ENCODE results near the gene FKBP4. TPM values are rescaled to one million over a fixed set of nuclear protein-coding genes. Genes with fewer than 3 reads are reported as not detected.
A peak's percentile ranks its signal among the peaks of the same experiment; 100 is the strongest.

Gene FKBP4
- total RNA-seq, 1 donor from 2014 or later: 68.7 TPM

GRCh38 chr12:2813214-2814185 is 18.7 kb downstream of the FKBP4 start:
- peak overlapping the region; percentile 99 for H3K27ac Mint-ChIP-seq (ENCODE audit: unreplicated experiment)
- Histone ChIP-seq H3K36me3 (ENCODE audit: insufficient read depth, low read length) (peaks cover 7% of the 10 kb centered on the region), H3K4me2 (ENCODE audit: low read length) (peak overlapping the region; percentile 93), H3K79me2 (ENCODE audit: insufficient read depth, low read length) (peaks cover 30% of the 10 kb centered on the region), H3K27me3 (ENCODE audit: insufficient read depth, low read length) (no peaks in the 10 kb centered on the region), H3K9ac (ENCODE audit: low read length) (peak overlapping the region; percentile 91), H3K4me3 (ENCODE audit: insufficient read depth, low read depth, low read length) (peak overlapping the region; percentile 97), H3K4me1 (ENCODE audit: insufficient read depth, low read length) (peaks cover 6% of the 10 kb centered on the region), H3K9me3 (ENCODE audit: insufficient read depth, low read depth, low read length) (no peaks in the 10 kb centered on the region), H3K27ac (ENCODE audit: low read depth, low read length) (peak overlapping the region; percentile 92), H4K20me1 (ENCODE audit: insufficient read depth, low read length) (peaks cover 3% of the 10 kb centered on the region), H2AFZ (ENCODE audit: low read depth, low read length) (peak overlapping the region; percentile 98)
- no peaks in the 10 kb centered on the region for H3K9me3 Mint-ChIP-seq (ENCODE audit: unreplicated experiment)
- no peak for TF ChIP-seq EZH2 (IDR thresholded peaks at IDR 0.05; ENCODE audit: insufficient read depth, low read length)
- TF ChIP-seq, protein P1, sequence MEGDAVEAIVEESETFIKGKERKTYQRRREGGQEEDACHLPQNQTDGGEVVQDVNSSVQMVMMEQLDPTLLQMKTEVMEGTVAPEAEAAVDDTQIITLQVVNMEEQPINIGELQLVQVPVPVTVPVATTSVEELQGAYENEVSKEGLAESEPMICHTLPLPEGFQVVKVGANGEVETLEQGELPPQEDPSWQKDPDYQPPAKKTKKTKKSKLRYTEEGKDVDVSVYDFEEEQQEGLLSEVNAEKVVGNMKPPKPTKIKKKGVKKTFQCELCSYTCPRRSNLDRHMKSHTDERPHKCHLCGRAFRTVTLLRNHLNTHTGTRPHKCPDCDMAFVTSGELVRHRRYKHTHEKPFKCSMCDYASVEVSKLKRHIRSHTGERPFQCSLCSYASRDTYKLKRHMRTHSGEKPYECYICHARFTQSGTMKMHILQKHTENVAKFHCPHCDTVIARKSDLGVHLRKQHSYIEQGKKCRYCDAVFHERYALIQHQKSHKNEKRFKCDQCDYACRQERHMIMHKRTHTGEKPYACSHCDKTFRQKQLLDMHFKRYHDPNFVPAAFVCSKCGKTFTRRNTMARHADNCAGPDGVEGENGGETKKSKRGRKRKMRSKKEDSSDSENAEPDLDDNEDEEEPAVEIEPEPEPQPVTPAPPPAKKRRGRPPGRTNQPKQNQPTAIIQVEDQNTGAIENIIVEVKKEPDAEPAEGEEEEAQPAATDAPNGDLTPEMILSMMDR (IDR thresholded peaks at IDR 0.05; ENCODE audit: insufficient read depth, low read depth, low read length): peak; percentile 63
- peaks cover 7% of the 10 kb centered on the region for H3K36me3 Mint-ChIP-seq (ENCODE audit: low read depth, unreplicated experiment)
- FAIRE-seq: no peak
- H3K27me3 Mint-ChIP-seq (ENCODE audit: low read depth, unreplicated experiment): no peaks in the 10 kb centered on the region
- H3K4me3 Mint-ChIP-seq (ENCODE audit: unreplicated experiment): peak overlapping the region; percentile 98
- peak; percentile 46 for DNase-seq (ENCODE audit: low read depth)
- H3K4me1 Mint-ChIP-seq (ENCODE audit: low read depth, unreplicated experiment): peaks cover 4% of the 10 kb centered on the region

DNA sequence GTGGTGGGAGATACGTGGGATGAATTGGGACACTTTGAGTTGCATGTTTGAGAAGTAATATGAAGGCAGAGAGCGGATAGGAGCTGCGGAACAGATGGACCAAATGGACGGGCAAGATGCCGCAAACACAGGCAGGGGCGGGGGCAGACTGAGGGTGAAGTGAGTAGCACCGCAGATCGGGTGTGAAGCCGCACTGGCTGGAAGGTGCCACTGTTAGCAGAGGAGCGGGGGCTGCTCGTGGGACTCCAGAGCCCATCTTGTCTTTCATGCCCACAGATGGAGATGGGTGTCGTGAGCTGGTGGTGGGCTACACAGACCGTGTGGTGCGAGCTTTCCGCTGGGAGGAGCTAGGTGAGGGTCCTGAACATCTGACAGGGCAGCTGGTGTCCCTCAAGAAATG is 25.0 kb downstream of the FKBP4 start:
- Mint-ChIP-seq H3K9me3 (ENCODE audit: unreplicated experiment) (no peaks in the 10 kb centered on the region), H3K4me3 (ENCODE audit: unreplicated experiment) (peak overlapping the region; percentile 6), H3K4me1 (ENCODE audit: low read depth, unreplicated experiment) (no peaks in the 10 kb centered on the region), H3K27ac (ENCODE audit: unreplicated experiment) (no peak overlapping the region), H3K27me3 (ENCODE audit: low read depth, unreplicated experiment) (no peaks in the 10 kb centered on the region), H3K36me3 (ENCODE audit: low read depth, unreplicated experiment) (peaks cover 22% of the 10 kb centered on the region)
- H3K9me3 ChIP-seq (ENCODE audit: insufficient read depth, low read depth, low read length): no peaks in the 10 kb centered on the region
- FAIRE-seq (no peak), DNase-seq (ENCODE audit: low read depth) (no peak)
- no peak overlapping the region for H2AFZ ChIP-seq (ENCODE audit: low read depth, low read length)
- H3K4me1 ChIP-seq (ENCODE audit: insufficient read depth, low read length): no peaks in the 10 kb centered on the region
- no peak overlapping the region for H3K4me3 ChIP-seq (ENCODE audit: insufficient read depth, low read depth, low read length)
- TF ChIP-seq, protein P1 (IDR thresholded peaks at IDR 0.05; ENCODE audit: insufficient read depth, low read depth, low read length): no peak
- TF ChIP-seq EZH2 (IDR thresholded peaks at IDR 0.05; ENCODE audit: insufficient read depth, low read length): no peak
- H3K27ac ChIP-seq (ENCODE audit: low read depth, low read length): no peak overlapping the region
- peaks cover 10% of the 10 kb centered on the region for H3K79me2 ChIP-seq (ENCODE audit: insufficient read depth, low read length)
- H4K20me1 ChIP-seq (ENCODE audit: insufficient read depth, low read length): peaks cover 3% of the 10 kb centered on the region
- peaks cover 24% of the 10 kb centered on the region for H3K36me3 ChIP-seq (ENCODE audit: insufficient read depth, low read length)
- no peaks in the 10 kb centered on the region for H3K27me3 ChIP-seq (ENCODE audit: insufficient read depth, low read length)
- no peak overlapping the region for H3K4me2 ChIP-seq (ENCODE audit: low read length)
- H3K9ac ChIP-seq (ENCODE audit: low read length): no peak overlapping the region

- Histone ChIP-seq H3K27ac (ENCODE audit: low read depth, low read length) (no peak overlapping the region), H3K79me2 (ENCODE audit: insufficient read depth, low read length) (peaks cover 5% of the 10 kb centered on the region), H2AFZ (ENCODE audit: low read depth, low read length) (no peak overlapping the region), H4K20me1 (ENCODE audit: insufficient read depth, low read length) (peaks cover 3% of the 10 kb centered on the region), H3K27me3 (ENCODE audit: insufficient read depth, low read length) (no peaks in the 10 kb centered on the region), H3K4me2 (ENCODE audit: low read length) (no peak overlapping the region), H3K36me3 (ENCODE audit: insufficient read depth, low read length) (peaks cover 24% of the 10 kb centered on the region), H3K4me3 (ENCODE audit: insufficient read depth, low read depth, low read length) (no peak overlapping the region), H3K4me1 (ENCODE audit: insufficient read depth, low read length) (no peaks in the 10 kb centered on the region), H3K9ac (ENCODE audit: low read length) (no peak overlapping the region), H3K9me3 (ENCODE audit: insufficient read depth, low read depth, low read length) (no peaks in the 10 kb centered on the region)
- Mint-ChIP-seq H3K36me3 (ENCODE audit: low read depth, unreplicated experiment) (peaks cover 22% of the 10 kb centered on the region), H3K4me3 (ENCODE audit: unreplicated experiment) (no peak overlapping the region), H3K4me1 (ENCODE audit: low read depth, unreplicated experiment) (no peaks in the 10 kb centered on the region), H3K27ac (ENCODE audit: unreplicated experiment) (no peak overlapping the region), H3K27me3 (ENCODE audit: low read depth, unreplicated experiment) (no peaks in the 10 kb centered on the region), H3K9me3 (ENCODE audit: unreplicated experiment) (no peaks in the 10 kb centered on the region)
- TF ChIP-seq, protein P1 (IDR thresholded peaks at IDR 0.05; ENCODE audit: insufficient read depth, low read depth, low read length): no peak
- no peak for TF ChIP-seq EZH2 (IDR thresholded peaks at IDR 0.05; ENCODE audit: insufficient read depth, low read length)
- DNase-seq (ENCODE audit: low read depth) (no peak), FAIRE-seq (no peak)
Observed at GRCh38 chr12:2820432-2820831, 25.7 kb downstream of the FKBP4 start.

Measured in astrocyte (in vitro differentiated cells and primary cell).